Mucosa of descending colon (tissue), 3 donors: ENCODE measurements around the gene PODXL. TPM values are rescaled to one million over a fixed set of nuclear protein-coding genes. Genes with fewer than 3 reads are reported as not detected.
"Not testable (repeated sequence)": the region's sequence is repeated elsewhere in the genome, so short reads cannot be mapped to it uniquely, and the experiment has no call there.

Source experiments
- ATAC-seq: fragments of 200-7000 bp; cut with Tn5 transposase; one replicate; pipeline ENCODE4 v1.9.1; 2020; ENCODE audit warnings: mild to moderate bottlenecking, moderate library complexity
- DNase-seq, 3 donors: peaks; one replicate each; pipeline ENCODE4 v3.0.0-alpha.2; 2020
- H3K36me3 ChIP-seq: fragments of 200-600 bp; one replicate; pipeline ENCODE4 v1.8.0; 2021; ENCODE audit warnings: low read depth, mild to moderate bottlenecking
- H3K4me1 ChIP-seq: fragments of 200-600 bp; one replicate; pipeline ENCODE4 v1.8.0; 2021; ENCODE audit warnings: low read depth, mild to moderate bottlenecking
- H3K4me3 ChIP-seq: fragments of 200-600 bp; one replicate; pipeline ENCODE4 v1.8.0; 2021; ENCODE audit warnings: mild to moderate bottlenecking
- H3K9me3 ChIP-seq: fragments of 200-600 bp; one replicate; pipeline ENCODE4 v1.8.0; 2021; ENCODE audit warnings: mild to moderate bottlenecking
- intact Hi-C, 2 donors: fragments of 100-400 bp; cut with DNase I in 1 of 2; cut with micrococcal nuclease in 1 of 2; formaldehyde crosslinking; loops; one replicate each; pipeline versions ENCODE4 v1.11.0 to v1.11.1; 2022; cut with DNase I, micrococcal nuclease
- total RNA-seq, 3 donors: library from RNA; stranded (reverse); fragmentation: NEBNext Ultra II Directional in 2 of 3; extraction: Animal tissue kit (Norgen Biotek cat#: 25700) in 2 of 3; gene quantifications; one replicate each; pipeline versions ENCODE4 v1.2.1 to v1.2.4, GENCODE V29; 2021 to 2023
- TF ChIP-seq, protein P1 (sequence below): fragments of 200-600 bp; IDR thresholded peaks from one replicate; pipeline ENCODE4 v1.8.0; 2022; ENCODE audit warnings: antibody characterized with exemption, mild to moderate bottlenecking
- donor health status: DM: no; HTN: no; CAD: no; lungs with moderate emphysema.
- donor health status: DM: no; HTN: no; CAD: no.
- donor health status: DM: no; HTN: yes; CAD: no.

Gene PODXL
- total RNA-seq, 3 donors from 2014 or later, result 11.8 to 25.6 (median 12.8) TPM

DNA sequence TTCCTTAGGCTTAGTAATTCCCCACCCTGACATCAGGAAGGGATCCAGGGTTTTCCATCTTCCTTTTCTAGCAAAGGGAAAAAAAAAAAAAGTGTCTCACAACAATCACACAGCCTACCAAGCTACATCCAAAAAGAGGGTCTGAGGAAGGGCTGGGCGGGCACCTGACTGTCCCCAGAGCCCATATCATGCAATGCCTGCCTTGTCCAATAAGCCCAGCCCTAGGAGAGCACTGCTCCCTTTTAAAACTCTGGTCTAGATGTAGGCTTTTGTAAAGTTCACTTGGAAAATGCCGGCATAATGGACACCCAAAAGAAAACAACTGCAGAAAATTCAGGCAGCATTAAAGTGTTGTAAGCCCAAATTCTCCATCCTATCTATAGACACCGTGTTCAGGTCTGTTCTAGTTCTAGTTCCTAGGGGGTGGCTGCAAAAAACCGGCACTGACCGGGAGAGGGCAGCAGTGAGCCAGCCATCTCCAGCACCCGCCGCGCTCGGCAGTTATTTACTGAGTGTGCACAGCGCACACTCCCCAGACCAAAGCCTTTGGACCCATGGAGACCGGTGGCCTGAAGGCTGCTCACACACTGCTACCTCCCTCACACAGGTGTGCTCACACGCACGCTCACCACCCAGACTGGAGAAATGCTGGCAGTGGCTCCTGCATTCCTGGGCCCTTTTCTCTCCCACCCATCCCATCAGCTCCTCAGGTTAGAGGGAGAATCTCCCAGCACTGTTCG lies 48.7 kb downstream of the PODXL start:
- no peak overlapping the region for H3K4me3 ChIP-seq
- H3K36me3 ChIP-seq, result no peaks in the 10 kb centered on the region
- peak; percentile 92 for ATAC-seq
- intact Hi-C loops, result loop anchor here (5.0 kb wide), 2 partner anchors 145 to 150 kb away; no protein-coding TSS in a partner anchor
- TF ChIP-seq, protein P1, sequence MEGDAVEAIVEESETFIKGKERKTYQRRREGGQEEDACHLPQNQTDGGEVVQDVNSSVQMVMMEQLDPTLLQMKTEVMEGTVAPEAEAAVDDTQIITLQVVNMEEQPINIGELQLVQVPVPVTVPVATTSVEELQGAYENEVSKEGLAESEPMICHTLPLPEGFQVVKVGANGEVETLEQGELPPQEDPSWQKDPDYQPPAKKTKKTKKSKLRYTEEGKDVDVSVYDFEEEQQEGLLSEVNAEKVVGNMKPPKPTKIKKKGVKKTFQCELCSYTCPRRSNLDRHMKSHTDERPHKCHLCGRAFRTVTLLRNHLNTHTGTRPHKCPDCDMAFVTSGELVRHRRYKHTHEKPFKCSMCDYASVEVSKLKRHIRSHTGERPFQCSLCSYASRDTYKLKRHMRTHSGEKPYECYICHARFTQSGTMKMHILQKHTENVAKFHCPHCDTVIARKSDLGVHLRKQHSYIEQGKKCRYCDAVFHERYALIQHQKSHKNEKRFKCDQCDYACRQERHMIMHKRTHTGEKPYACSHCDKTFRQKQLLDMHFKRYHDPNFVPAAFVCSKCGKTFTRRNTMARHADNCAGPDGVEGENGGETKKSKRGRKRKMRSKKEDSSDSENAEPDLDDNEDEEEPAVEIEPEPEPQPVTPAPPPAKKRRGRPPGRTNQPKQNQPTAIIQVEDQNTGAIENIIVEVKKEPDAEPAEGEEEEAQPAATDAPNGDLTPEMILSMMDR, result peak; percentile 92
- DNase-seq, result peak; percentile 80 to 93 (median 90)
- no peaks in the 10 kb centered on the region for H3K9me3 ChIP-seq
- H3K4me1 ChIP-seq, result no peaks in the 10 kb centered on the region

DNA sequence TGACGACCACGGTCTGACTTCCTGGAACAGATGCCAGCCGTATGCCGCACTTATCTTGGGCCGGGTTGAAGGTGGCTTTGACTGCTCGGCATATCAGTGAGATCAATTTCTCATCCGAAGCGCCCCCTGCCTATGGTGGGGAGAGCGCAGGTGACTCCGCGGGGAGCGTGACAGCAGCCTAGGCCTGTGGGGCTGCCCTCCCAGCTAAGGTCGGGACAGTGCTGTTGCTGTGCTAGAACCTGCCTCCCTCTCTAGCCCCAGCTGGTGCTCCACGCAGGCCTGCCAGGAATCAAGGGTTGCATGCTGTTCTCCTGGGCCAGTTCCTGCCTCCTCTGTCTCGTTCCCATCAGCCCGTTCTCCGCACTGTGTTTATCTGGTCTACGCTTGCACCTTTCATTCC lies 49.8 kb downstream of the PODXL start:
- no peaks in the 10 kb centered on the region for H3K4me1 ChIP-seq
- DNase-seq (peak in 1 of 3 donors; percentile 27), ATAC-seq (peak; percentile 17)
- H3K36me3 ChIP-seq, result no peaks in the 10 kb centered on the region
- TF ChIP-seq, protein P1, result no peak
- no peaks in the 10 kb centered on the region for H3K9me3 ChIP-seq
- H3K4me3 ChIP-seq, result no peak overlapping the region
- intact Hi-C loops, result loop anchor here (5.0 kb wide), 2 partner anchors 146 to 151 kb away; no protein-coding TSS in a partner anchor

DNA sequence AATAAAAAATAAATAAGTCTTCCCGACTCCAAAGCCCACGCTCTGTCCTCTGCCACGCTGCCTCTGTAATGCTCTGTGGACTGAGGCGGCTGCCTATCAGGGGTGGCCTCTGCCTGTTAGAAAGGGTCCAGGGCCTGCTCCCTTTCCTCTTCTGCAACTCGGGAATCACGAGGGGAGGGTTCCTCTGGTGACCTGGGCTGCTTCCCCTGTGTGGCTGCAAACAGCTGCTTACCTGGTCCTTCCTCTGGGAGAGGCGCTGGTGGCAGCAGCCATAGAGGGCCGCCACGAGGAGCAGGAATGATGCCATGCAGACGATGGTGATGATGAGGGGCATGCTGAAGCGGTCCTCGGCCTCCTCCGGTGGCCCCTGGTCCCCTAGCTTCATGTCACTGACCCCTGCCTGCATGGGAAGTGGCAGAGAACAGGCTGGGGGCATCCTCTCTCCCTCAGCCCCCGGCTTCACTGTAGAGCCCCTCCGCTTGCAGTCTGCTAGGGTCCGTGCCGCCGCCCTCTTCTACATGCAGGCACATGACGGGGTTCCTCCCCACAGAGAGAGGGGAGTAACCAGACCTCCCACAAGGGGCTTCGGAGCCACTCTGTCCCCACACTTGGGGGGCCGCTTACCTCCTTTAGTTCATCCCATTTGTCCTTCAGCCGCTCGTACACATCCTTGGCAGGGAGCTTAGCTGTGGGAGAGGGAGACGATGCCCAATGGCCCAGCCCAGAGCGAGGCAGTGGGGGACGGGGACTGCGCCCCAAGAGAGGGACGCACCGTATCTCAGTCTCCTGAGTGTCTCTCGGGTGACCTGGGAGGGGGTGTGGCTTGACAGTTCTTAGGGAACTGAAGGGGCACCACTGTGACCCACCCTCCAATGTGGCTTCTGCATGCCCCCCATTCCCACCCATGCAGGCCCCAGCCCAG lies 50.5 kb downstream of the PODXL start:
- no peak overlapping the region for H3K4me3 ChIP-seq
- no peaks in the 10 kb centered on the region for H3K9me3 ChIP-seq
- TF ChIP-seq, protein P1, result no peak
- ATAC-seq, result no peak
- no peaks in the 10 kb centered on the region for H3K36me3 ChIP-seq
- no peak for DNase-seq
- no peaks in the 10 kb centered on the region for H3K4me1 ChIP-seq
- intact Hi-C loops, result loop anchor here (5.0 kb wide), 2 partner anchors 146 to 151 kb away; no protein-coding TSS in a partner anchor

DNA sequence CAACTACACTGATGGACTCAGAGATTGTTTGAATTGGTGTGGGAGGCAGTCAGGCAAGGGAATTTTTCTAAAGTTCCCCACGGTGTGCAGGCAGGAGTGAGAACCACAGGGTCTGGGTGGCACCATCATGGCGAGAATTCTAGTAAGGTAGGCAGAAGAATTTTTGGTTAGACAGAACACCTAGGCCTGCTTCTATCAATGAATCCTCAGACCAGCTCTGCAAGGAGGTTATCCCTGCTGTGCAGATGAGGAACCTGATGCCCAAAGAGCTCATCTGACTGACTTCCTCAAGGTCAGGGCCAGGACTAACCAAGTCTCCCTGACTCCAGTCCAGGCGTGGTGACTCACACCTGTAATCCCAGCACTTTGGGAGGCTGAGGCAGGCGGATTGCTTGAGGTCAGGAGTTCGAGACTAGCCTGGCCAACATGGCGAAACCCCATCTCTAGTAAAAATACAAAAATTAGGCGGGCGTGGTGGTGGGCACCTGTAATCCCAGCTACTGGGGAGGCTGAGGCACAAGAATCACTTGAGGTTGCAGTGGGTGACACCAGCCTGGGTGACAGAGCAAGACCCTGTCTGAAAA lies 51.3 kb downstream of the PODXL start:
- DNase-seq, ATAC-seq, H3K9me3 ChIP-seq, H3K36me3 ChIP-seq, H3K4me3 ChIP-seq, H3K4me1 ChIP-seq: not testable (repeated sequence)
- intact Hi-C loops, result loop anchor here (5.0 kb wide), 2 partner anchors 147 to 152 kb away; no protein-coding TSS in a partner anchor

DNA sequence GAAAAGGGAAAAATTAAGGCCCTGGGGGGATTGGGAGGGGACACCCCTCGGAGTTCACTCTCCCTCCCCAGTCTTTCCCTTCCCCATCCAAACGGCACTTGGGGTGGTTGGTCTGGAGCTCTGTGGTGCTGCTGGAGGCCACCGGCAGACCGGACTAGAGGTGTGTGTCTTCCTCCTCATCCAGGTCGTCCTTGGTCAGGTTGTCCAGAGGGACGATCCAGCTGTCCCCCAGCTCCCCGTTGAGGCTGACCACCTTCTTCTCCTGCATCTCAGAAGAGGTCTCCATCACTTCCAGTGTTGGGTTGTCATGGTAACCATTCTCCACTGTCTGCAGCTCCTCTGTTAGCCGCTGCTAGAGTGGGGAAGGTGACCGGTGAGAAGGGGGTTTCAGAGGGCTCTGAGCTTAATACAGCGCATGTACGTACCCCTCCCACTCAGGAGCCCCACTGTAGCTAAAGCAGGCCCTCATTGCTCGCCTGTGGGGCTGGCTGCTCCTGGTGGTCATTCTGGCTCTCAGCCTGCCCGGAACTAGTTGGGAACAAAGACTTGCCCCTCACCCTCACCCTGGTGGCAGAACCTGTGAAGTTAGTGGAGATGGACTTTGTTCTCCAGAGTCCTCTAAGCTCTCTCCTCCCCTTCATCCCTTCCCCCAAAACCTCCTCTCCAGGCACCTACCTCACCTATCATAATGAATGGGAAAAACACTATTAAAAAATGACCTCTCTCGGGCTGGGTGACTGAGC lies 52.1 kb downstream of the PODXL start:
- no peak for DNase-seq
- ATAC-seq, result no peak
- Histone ChIP-seq H3K36me3 (no peaks in the 10 kb centered on the region), H3K9me3 (no peaks in the 10 kb centered on the region), H3K4me1 (no peaks in the 10 kb centered on the region), H3K4me3 (no peak overlapping the region)
- intact Hi-C loops, result no loop called here
- TF ChIP-seq, protein P1, result no peak
